IPS-11a (cell line): Measurements from ENCODE around the gene CMTR2.
"Not testable (repeated sequence)": the region's sequence is repeated elsewhere in the genome, so short reads cannot be mapped to it uniquely, and the experiment has no call there.

Source experiments
- H3K4me3 ChIP-seq: one replicate; pipeline ENCODE4 v1.5.1; 2013; ENCODE audit warnings: low read depth, low read length, control low read depth

Gene CMTR2, protein sequence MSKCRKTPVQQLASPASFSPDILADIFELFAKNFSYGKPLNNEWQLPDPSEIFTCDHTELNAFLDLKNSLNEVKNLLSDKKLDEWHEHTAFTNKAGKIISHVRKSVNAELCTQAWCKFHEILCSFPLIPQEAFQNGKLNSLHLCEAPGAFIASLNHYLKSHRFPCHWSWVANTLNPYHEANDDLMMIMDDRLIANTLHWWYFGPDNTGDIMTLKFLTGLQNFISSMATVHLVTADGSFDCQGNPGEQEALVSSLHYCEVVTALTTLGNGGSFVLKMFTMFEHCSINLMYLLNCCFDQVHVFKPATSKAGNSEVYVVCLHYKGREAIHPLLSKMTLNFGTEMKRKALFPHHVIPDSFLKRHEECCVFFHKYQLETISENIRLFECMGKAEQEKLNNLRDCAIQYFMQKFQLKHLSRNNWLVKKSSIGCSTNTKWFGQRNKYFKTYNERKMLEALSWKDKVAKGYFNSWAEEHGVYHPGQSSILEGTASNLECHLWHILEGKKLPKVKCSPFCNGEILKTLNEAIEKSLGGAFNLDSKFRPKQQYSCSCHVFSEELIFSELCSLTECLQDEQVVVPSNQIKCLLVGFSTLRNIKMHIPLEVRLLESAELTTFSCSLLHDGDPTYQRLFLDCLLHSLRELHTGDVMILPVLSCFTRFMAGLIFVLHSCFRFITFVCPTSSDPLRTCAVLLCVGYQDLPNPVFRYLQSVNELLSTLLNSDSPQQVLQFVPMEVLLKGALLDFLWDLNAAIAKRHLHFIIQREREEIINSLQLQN

DNA sequence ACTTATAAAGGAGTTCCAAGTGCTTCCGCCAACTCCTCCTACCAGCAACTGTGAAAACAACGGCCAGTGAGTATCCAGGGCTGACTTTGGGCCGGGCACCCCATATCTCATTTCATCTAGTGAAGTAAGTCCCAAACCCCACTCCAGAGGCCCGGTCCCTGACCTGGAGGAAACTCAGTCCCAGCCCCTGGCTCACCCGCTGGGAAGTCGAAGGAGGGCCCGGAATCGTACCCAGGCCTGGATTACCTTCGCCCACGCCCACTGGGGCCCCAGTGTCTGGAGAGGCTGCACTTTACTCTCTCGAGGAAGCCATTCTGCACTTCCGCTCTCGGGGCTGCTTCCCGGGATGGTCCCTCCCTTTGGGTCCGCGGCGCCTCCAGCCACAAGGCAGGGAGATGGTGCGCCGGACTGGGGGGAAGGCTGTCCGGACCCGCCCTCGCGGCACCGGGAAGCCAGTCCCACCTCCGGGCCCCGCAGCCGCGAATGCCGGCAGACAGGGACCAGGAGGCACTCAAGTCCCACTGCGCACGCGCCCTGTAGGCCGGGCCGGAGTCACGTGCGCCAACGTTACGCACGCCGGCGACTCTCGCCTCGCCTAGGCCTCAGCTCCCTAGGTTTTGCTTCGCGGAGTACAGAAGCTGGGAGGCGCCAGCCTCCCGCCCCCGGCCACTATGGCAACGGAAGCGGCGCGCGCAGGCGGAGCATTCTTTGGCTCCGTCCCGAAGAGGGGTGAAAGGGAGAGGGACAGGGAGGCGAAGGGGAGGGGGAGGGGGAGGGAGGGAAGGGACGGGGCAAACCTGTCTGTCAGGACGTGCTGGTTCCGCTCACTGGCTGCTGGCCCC lies at the start of gene CMTR2:
Gene CMTR2, minus strand, starts transcription at position 513 of the 842 bp plus-strand sequence. CDS start 3,482 bp downstream, outside the sequence.
- H3K4me3 ChIP-seq, result peak within 1 kb of the TSS; percentile 68

DNA sequence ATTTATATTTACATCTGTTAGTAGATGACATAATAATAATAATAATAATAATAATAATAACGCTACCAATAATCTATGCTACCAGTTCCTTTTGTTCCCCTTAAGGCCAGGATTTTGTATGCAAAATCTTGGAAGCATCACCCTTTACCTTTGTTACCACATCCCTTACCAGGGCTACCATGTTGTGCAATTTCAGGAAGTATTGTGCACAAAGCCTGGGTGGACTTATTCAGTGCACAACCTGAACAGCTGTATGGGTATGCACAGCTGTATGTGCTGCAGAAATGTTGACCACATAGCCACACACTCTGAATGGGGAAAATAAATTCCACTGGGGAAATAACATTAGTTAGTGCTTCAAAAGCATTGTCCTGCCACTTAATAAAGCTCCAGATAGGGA lies 49.4 kb upstream of the CMTR2 start:
- no peak overlapping the region for H3K4me3 ChIP-seq

DNA sequence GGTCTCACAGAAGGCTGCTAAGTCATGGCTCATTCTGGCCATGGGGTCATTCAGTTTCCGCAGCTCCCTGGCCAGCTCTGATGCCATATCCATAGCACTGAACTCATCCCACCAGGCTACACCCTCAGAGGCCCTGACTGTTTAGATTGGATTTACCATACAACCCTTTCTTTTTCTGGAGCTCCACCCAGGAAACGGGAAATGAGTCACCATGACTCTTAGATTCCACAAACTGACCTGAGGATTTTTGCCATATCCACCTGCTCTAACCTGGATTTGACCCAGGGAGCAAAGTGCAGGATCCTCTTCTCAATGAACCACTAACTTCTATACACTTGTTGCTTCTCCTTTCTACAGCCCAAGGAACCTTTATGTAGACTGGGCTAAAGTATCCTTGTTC lies 49.0 kb upstream of the CMTR2 start:
- no peak overlapping the region for H3K4me3 ChIP-seq

DNA sequence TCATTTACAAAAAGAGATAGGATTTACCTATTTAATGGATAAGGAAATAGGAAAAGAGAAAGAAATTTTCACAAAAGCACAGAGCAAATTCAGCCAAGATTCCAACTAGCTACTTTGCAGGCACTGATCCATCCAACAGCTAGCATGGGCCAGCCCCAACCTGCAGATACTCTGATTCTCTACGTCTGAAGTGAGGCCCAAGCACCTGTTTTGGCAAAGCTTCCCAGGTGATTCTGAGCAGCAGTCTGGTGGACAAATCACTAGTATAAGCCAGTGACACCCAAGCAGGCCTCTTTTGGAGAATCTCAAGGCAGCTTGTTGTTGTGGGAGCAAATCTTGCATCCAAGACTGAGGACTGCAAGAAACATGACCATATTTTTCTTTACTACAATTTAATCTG lies 48.4 kb upstream of the CMTR2 start:
- no peak overlapping the region for H3K4me3 ChIP-seq

DNA sequence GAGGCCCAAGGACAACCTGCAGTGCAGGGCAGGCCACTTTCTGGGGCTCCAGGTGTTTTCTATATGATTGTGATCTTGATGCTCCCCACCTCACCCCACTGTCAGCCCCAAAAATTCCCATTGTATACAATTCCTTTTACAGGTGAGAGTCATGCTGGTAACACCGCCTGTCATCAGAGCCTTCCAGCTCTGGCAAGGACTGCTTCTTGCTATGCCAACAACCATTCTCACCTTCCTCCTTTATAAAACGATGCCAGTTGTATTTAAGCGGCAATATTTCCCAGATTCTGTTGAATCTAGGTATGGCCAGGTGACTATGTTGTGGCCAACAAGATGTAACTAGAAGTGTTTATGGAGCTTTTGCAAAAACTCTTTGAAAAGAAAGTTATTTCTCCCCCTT lies 38.9 kb upstream of the CMTR2 start:
- H3K4me3 ChIP-seq, result no peak overlapping the region

DNA sequence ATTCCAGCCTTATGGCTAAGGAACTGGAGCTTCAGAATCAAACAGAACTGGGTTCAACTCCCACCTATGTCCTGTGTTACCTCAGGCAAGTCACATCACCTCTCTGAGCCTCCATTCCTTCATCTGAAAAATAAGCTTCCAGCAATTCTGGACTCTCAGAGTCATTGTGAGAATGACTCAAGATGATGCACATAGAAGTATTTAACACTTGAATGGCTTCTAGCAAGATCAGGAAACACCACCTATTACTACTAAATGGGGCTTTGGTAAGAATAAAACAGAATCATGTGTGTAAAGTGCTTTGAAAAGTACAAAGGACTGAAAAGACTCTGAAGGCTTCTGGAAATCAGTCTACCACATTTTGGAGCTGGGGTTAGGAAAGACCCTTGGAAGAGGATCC lies 38.5 kb upstream of the CMTR2 start:
- no peak overlapping the region for H3K4me3 ChIP-seq

DNA sequence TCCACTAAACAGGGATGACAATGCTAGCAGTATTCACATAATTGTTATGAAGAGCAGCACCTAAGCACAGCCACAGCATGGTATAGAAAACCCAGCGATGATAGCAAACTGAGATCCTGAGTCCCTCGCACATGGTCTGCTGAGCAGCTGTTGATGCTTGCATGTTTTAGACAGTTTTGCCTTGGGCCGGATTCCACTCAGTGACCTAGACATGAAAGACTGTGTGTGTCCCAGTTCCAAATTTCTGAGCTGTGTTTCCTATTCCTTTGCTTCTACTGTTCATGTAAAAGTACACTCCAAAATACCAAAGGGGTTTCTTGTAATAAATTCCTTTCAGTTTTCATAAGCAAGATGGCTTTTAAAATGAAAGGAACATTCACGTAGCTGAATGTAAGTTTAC lies 30.8 kb upstream of the CMTR2 start:
- no peak overlapping the region for H3K4me3 ChIP-seq

DNA sequence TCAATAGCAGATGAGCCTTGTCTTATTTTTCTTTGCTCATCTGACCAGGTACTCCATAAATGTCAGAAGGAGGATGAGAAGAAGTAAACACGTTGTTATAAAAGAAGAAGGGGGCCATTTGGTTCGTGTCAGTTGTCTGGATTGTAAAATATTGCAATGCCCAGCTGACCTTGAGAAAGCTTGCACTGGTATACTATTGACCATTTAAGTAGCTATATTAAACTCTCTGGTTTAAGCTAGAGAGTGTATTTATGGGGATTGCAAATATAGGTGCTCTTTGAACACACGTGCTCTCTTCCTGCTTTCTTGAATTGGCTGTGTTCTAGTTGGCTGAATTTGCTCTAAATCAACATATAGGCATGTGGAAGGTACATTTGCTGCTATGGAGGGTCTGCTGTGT lies 26.1 kb upstream of the CMTR2 start:
- H3K4me3 ChIP-seq, result no peak overlapping the region

DNA sequence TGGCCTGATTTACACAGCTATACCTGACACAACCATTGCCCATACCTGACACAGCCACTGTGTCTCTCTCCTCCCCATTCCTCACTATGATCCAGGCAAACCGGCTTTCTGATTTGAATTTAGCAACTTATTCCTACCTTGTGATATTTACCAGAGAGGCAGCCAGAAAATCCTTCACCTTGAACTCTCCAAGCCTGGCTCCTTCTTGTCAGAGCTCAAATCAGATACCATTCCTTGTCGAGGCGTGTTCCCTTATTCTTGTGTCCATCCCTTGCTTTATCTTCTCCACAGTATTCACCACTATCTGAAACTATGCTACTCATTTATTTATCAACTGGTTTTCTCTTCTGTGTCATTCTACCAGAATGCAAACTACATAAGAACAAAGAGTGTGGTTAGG lies 24.4 kb upstream of the CMTR2 start:
- H3K4me3 ChIP-seq, result not testable (repeated sequence)

DNA sequence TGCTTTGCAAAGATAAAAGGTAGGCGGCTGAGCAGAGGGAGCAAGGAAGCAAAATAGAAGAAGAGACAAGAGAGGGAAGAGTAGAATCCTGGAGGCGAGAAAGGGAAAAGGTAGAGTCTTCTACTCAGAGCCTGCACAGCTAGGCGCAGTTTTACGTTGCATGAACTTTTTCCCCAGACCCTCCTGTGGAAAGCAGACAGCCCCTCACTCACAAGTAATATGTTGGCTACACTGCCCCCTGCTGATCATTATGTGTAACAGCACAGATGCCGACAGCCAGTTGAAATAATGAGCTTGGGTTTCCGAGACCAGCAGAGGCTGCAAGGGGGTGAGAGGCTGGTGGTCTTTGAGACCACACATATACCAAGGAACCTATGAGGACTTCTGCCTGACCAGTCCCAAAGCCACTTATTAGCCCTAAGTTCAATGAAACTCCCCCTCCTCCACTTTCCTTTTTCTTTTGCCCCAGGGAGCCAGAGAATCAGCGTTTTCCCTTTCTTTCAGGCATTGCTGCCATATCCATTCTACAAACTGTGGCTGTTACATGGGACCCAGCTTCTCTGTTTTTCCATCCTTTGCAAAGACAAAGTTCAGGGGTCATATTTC lies 22.5 kb upstream of the CMTR2 start:
- H3K4me3 ChIP-seq, result no peak overlapping the region

DNA sequence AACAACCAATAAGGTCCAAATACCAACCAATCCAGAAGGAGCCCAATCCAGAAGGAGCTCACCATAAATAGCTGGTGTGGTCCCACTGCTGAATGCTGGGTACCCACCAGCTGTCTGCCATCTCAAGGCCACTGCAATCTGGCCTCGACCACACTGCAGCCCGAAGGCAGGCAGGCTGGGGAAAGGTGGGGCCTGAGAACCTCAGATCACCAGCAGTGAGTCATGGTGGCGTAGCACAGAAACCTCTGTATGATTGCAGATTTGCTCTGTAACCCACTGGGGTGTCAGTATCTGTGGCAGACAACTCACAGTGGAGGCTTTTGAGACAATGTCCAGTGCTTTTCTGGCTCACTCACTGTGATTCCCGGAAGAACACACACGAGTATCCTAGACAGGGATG lies 14.7 kb upstream of the CMTR2 start:
- H3K4me3 ChIP-seq, result no peak overlapping the region

DNA sequence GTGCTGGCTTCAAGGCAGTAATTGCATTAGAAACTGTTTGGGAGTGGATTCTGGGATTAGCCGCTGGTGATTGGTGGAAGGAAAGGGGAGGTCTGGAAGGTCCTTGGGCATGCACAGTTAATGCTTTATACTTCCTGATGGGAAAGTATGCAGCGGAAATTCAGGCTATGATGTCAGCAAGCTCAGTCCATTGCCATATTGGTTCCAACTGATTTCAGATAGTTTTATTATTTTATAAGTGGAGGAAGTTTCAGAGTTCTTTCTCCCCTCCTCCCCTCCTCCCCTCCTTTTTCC lies 8.1 kb upstream of the CMTR2 start:
- H3K4me3 ChIP-seq, result no peak overlapping the region

DNA sequence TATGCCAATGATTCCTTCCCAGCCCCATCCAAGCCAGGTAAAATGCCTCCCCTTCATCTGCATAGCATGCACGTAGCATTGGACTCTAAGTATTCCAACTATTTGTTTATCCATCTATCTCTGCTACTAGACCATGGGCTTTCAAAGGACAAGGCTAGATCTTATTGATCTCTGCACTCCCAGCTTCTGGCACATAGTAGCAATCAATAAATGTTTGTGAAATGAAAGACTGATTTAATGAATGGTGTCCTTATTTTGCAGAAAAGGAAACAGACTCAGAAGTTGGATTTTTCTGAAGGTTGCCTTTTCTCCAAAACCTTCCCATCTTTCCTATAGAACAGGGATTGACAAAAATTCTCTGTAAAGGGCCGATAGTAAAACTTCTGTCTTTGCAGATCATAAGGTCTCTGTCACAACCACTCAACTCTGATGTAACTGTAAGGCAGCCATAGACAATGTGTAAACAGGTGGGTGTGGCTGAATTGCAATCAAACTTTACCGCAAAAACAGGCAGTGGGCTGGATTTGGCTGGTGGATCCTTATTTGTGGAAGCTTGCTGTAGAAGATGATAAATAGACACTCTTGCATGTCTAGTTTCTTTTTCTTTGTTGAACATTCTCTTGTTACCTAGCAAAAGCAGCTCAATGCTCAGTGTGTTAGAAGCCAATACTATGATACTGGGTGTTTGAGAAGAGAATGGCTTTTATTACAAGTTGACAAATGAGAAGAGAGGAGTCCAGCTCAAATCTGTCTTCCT lies 7.6 kb upstream of the CMTR2 start:
- H3K4me3 ChIP-seq, result no peak overlapping the region

DNA sequence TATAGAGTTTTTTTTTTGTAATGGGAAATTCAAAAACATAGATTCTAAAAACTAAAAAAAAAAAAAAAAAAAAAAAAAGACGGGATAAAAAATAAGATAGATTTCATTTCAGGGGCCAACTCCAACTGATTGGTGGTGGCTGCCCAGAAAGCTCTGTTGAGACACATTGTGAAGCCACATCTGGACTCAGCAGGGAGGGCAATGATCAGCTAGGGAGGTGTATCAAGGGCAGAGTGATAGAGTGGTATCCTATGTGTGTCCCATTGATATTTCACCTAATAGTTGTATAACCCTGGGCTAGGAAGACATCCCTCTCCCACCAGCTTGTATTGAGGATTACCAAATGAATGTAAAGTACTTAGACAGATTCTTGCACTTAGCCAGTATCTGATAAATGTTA lies 6.7 kb upstream of the CMTR2 start:
- no peak overlapping the region for H3K4me3 ChIP-seq

DNA sequence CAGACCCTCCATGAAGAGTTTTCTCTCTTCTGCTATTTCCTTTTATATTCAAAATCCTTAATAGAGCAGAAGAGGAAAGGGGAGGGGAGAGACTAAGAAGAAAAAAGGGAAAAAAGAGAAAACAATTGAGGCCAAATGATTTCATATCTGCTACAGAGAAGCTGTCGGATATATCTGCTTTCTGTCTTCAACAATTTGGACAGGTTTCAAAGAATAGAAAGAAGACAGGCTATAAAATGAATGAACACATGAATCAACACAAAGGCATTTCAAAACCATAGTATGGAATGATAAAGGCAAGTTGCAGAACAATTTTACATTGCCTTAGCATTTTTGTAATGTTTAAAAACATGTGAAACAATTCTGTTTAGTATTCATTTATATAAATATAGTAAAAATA lies 4.7 kb upstream of the CMTR2 start:
- H3K4me3 ChIP-seq, result no peak overlapping the region

DNA sequence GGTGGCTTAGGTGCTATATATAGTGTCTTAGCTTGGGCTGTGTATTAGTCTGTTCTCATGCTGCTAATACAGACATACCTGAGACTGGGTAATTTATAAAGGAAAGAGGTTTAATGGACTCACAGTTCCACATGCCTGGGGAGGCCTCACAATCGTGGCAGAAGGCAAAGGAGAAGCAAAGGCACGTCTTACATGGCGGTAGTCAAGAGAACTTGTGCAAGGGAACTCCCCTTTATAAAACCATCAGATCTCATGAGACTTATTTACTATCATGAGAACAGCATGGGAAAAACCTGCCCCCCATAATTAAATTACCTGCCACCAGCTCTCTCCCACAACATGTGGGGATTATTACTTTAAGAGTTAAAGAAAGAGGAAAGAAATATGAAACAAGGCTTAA lies 2.9 kb upstream of the CMTR2 start:
- H3K4me3 ChIP-seq, result not testable (repeated sequence)

DNA sequence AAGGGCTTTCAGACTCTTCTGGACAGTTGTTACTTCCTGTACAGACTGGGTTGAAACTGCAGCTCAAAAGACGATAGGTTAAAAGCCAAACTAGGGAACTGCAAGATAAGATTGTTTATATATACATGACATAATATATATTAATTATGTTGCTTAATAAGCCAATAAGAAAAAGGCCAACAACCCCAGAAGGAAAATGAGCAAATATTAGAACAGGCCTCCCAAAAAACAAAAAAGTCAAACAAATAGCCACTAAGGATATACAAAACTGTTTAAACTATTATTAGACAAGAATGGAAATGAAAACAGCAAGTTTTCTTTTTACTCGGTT lies 495 bp upstream of the CMTR2 start:
- peak overlapping the region; percentile 18 for H3K4me3 ChIP-seq

DNA sequence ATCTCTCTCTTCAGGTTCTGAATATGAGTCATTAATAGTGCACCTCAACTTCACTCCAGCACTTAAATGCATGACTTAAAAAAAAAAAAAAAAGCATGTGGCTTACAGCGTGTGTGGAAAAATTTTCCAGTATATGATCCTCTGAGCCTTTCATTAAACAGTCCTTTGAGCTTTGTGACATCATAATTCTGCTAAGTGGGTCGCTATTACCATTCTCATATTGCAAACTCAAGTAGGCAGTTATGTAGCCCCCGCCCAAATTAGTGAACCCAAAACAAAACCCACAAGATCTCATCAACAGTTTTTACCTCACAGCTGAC lies 672 bp downstream of the CMTR2 start:
- H3K4me3 ChIP-seq, result peak overlapping the region; percentile 68

DNA sequence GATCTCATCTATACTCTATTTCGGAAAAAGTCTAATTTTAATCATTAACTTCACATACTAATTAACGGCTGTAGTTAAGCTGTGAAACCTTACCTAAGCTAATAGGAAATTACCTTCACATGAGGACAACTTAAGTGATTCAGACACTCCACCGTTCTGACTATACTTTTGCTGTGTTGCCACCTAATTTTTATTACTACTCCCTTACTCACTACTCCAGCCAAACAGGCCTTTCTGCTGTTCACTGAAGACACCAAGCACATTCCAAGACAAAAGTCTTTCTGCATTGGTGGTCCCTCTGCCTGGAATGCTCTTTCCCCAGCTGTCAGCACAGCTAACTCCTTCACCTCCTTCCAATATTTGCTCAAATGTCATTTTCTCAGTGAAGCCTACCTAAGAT lies 1.3 kb downstream of the CMTR2 start:
- no peak overlapping the region for H3K4me3 ChIP-seq

DNA sequence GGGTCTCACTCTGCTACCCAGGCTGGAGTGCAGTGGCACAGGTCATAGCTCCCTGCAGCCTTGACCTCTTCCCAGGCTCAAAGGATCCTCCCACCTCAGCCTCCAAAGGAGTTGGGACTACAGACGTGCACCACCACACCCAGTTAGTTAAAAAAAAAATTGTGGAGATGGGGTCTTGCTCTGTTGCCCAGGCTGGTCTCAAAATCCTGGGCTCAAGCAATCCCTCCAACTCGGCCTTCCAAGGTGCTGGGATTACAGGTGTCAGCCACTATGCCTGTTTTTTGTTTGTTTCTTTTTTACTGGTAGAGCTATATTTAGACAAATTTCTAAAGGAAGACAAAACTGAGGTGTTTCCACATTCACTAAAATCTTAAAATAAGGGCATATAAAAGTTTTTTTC lies 1.7 kb downstream of the CMTR2 start:
- no peak overlapping the region for H3K4me3 ChIP-seq

DNA sequence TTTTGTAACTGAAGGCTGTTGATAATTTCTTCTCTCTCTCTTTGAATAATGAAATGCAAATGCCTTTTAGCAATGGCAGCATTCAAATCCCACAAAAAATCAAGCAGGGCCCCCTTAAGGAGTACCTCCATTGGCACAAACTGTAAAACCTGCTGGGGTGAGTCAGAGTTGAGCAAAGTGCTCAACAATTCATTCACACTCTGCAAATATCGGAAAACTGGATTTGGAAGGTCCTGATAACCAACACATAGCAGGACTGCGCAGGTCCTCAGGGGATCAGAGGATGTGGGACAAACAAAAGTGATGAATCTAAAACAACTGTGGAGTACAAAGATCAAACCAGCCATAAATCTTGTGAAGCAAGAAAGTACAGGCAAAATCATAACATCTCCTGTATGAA lies 5.6 kb downstream of the CMTR2 start:
- H3K4me3 ChIP-seq, result no peak overlapping the region
